CD4-positive, CD25-positive, alpha-beta regulatory T cell (primary cell): ENCODE data around the gene CNPY3. TPM values are rescaled to one million over a fixed set of nuclear protein-coding genes. Genes with fewer than 3 reads are reported as not detected.

Experiments used
- ATAC-seq, 2 donors: fragments of 150-1000 bp; cut with Tn5 transposase; one replicate each; pipeline ENCODE4 v1.10.0; 2021; ENCODE audit warnings: low read depth in 2 of 2, moderate number of reproducible peaks in 2 of 2, moderate library complexity in 1 of 2
- DNase-seq, 3 donors: peaks; one replicate each; pipeline versions ENCODE4 v3.0.0 to v3.0.0-alpha.2; 2012 to 2022; ENCODE audit warnings: mixed read lengths in 1 of 3
- H3K27ac ChIP-seq: one replicate; pipeline ENCODE4 v1.7.0; 2013; ENCODE audit warnings: mild to moderate bottlenecking, low read length; ENCODE audit not compliant: insufficient read depth, poor library complexity, severe bottlenecking
- H3K27me3 ChIP-seq: one replicate; pipeline ENCODE4 v1.7.0; 2013; ENCODE audit warnings: low read length; ENCODE audit not compliant: control insufficient read depth, insufficient read depth
- H3K36me3 ChIP-seq: one replicate; pipeline ENCODE4 v1.7.0; 2013; ENCODE audit warnings: mild to moderate bottlenecking, low read length, moderate library complexity; ENCODE audit not compliant: control insufficient read depth, insufficient read depth
- H3K4me1 ChIP-seq: 2 replicates; pipeline ENCODE4 v1.7.0; 2013; ENCODE audit warnings: mild to moderate bottlenecking, low read length; ENCODE audit not compliant: insufficient read depth, control insufficient read depth, poor library complexity, severe bottlenecking
- H3K4me3 ChIP-seq: one replicate; pipeline ENCODE4 v1.7.0; 2013; ENCODE audit warnings: low read depth, mild to moderate bottlenecking, low read length, moderate library complexity
- H3K9me3 ChIP-seq, 2 experiments: 1 replicate in 1 of 2; 2 replicates in 1 of 2; pipeline ENCODE4 v1.7.0; 2013; ENCODE audit warnings: low read length in 2 of 2, mild to moderate bottlenecking in 1 of 2, moderate library complexity in 1 of 2; ENCODE audit not compliant: control insufficient read depth in 2 of 2
- H3K27ac Mint-ChIP-seq, 3 donors: one replicate each; pipeline ENCODE4 v1.8.0; 2020 to 2022; ENCODE audit warnings: mild to moderate bottlenecking in 3 of 3, mixed read lengths in 3 of 3, moderate library complexity in 2 of 3
- H3K27me3 Mint-ChIP-seq: one replicate; pipeline ENCODE4 v1.8.0; 2022; ENCODE audit warnings: mild to moderate bottlenecking, mixed read lengths
- H3K36me3 Mint-ChIP-seq: one replicate; pipeline ENCODE4 v1.8.0; 2020; ENCODE audit warnings: mixed read lengths
- H3K4me1 Mint-ChIP-seq, 4 donors: one replicate each; pipeline ENCODE4 v1.8.0; 2020 to 2022; ENCODE audit warnings: mixed read lengths in 4 of 4, mild to moderate bottlenecking in 1 of 4
- H3K4me3 Mint-ChIP-seq, 4 donors: one replicate each; pipeline ENCODE4 v1.8.0; 2020 to 2022; ENCODE audit warnings: mild to moderate bottlenecking in 4 of 4, mixed read lengths in 4 of 4, moderate library complexity in 3 of 4
- H3K9me3 Mint-ChIP-seq, 7 donors: one replicate each; pipeline ENCODE4 v1.8.0; 2020 to 2022; ENCODE audit warnings: mixed read lengths in 7 of 7, mild to moderate bottlenecking in 3 of 7, moderate library complexity in 2 of 7
- polyA plus RNA-seq, 4 donors: library from polyadenylated mRNA; unstranded; fragments of 300-500 nt; fragmentation: Illumina TruSeq; gene quantifications; one replicate each; pipeline ENCODE4 v1.2.3, GENCODE V29; 2021
- total RNA-seq: library from RNA; stranded (reverse); gene quantifications from one replicate; pipeline ENCODE4 v1.2.3, GENCODE V29; 2022

Gene CNPY3
- total and polyA plus RNA-seq, 5 donors from 2014 or later, result 42.9 to 88.8 (median 81.3) TPM

DNA sequence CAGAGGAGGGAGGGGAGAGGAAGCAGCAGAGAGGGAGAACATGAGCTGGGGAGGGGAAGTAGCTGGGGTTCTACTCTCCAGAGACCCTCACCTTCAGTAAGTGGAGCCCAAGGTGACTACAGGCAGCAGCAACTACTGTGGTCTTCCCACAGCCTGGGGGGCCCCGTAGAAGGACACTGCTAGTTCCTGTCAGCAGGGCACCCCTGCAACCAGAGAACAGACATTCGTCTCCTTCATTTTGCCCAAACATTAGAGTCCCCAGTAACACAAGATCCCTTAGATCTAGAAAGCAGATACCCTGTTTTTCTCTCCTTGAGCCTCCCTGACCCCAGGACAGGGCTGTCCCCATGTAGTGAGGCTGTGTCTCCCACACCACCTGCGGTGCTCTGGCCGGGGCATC lies 39.5 kb downstream of the CNPY3 start:
- Mint-ChIP-seq H3K4me1 (peaks cover 0 to 7% (median 5%) of the 10 kb centered on the region in 4 donors), H3K27ac (no peak overlapping the region), H3K9me3 (no peaks in the 10 kb centered on the region), H3K36me3 (peaks cover 2% of the 10 kb centered on the region), H3K4me3 (no peak overlapping the region), H3K27me3 (no peaks in the 10 kb centered on the region)
- H3K4me3 ChIP-seq, result no peak overlapping the region
- H3K27ac ChIP-seq, result no peak overlapping the region
- ATAC-seq, result no peak
- no peak for DNase-seq
- H3K9me3 ChIP-seq, result no peaks in the 10 kb centered on the region
- H3K36me3 ChIP-seq, result peaks cover 10% of the 10 kb centered on the region
- H3K4me1 ChIP-seq, result no peaks in the 10 kb centered on the region
- H3K27me3 ChIP-seq, result no peaks in the 10 kb centered on the region

DNA sequence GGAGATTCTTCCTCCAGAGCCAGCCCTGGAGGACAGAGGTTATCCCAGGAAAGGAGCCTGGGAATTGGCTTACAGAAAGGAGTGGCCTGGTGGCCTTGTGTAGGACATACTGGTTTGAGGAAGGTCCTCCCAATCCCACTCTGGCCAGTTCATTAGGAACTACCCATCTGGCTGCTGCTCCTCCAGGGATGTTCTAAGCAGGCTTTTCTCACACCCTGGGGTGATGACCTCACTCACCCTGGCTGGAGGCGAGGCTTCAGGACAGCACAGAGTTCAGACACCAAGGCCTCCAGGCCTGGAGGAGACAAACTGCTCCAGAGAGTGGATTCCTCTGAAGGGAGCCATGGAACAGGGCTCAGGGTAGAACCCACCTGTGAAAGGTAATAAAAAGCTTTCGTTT lies 40.2 kb downstream of the CNPY3 start:
- ATAC-seq, result no peak
- Histone ChIP-seq H3K4me1 (no peaks in the 10 kb centered on the region), H3K36me3 (peaks cover 13% of the 10 kb centered on the region), H3K9me3 (no peaks in the 10 kb centered on the region), H3K27ac (no peak overlapping the region), H3K4me3 (no peak overlapping the region), H3K27me3 (no peaks in the 10 kb centered on the region)
- Mint-ChIP-seq H3K27ac (no peak overlapping the region), H3K4me3 (no peak overlapping the region), H3K9me3 (no peaks in the 10 kb centered on the region), H3K27me3 (no peaks in the 10 kb centered on the region), H3K36me3 (peaks cover 5% of the 10 kb centered on the region), H3K4me1 (peaks cover 0 to 10% (median 6%) of the 10 kb centered on the region in 4 donors)
- DNase-seq, result no peak

- Mint-ChIP-seq H3K36me3 (peaks cover 5% of the 10 kb centered on the region), H3K9me3 (no peaks in the 10 kb centered on the region), H3K27ac (no peak overlapping the region), H3K4me1 (peaks cover 2 to 13% (median 6%) of the 10 kb centered on the region in 4 donors), H3K4me3 (no peak overlapping the region), H3K27me3 (no peaks in the 10 kb centered on the region)
- Histone ChIP-seq H3K9me3 (no peaks in the 10 kb centered on the region), H3K4me3 (no peak overlapping the region), H3K27me3 (no peaks in the 10 kb centered on the region), H3K4me1 (no peaks in the 10 kb centered on the region), H3K27ac (no peak overlapping the region), H3K36me3 (peaks cover 13% of the 10 kb centered on the region)
- ATAC-seq, result no peak
- no peak for DNase-seq
Measured at GRCh38 chr6:42969934-42970333, 40.7 kb downstream of the CNPY3 start.

DNA sequence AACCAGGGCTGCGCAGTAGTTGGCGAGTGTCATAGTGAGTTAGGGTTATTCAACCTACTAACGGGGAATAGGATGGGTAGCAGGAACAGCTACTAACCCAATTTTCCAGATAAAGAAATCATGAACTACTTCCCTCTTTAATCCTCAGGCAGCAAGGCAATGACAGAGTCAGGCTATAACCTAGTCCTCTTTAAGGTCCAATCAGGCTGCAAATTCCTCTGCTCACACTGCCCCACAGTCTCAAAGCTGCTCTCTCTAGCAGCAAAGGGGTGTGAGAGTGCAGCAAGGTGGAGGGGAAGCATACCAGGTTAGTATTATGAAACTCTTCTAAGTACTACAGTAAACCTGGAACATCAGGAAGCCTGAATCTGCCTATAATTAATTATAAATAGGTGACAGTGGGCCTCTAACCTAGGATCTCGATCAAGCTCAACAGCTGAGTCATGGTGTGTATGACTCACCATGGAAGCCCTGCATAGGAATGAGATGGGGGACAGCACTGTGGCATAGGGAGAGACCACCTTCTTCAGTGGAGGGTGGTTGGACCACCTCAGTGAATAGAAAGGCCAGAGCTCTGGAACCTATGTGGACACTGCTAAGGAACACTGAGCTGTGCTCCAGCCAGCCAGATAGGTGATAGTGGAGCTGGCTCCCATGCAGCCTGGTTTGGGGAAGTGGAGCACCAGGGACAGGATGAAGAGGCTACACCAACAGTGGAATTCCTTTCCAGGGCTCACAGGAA lies 41.8 kb downstream of the CNPY3 start:
- DNase-seq (no peak), ATAC-seq (no peak)
- Mint-ChIP-seq H3K4me1 (peaks cover 9 to 21% (median 9%) of the 10 kb centered on the region in 4 donors), H3K36me3 (peaks cover 5% of the 10 kb centered on the region), H3K4me3 (no peak overlapping the region), H3K9me3 (no peaks in the 10 kb centered on the region), H3K27ac (peak overlapping the region in 1 of 3 donors; percentile 15), H3K27me3 (no peaks in the 10 kb centered on the region)
- Histone ChIP-seq H3K9me3 (no peaks in the 10 kb centered on the region), H3K4me1 (no peaks in the 10 kb centered on the region), H3K27ac (no peak overlapping the region), H3K4me3 (no peak overlapping the region), H3K36me3 (peaks cover 9% of the 10 kb centered on the region), H3K27me3 (no peaks in the 10 kb centered on the region)

DNA sequence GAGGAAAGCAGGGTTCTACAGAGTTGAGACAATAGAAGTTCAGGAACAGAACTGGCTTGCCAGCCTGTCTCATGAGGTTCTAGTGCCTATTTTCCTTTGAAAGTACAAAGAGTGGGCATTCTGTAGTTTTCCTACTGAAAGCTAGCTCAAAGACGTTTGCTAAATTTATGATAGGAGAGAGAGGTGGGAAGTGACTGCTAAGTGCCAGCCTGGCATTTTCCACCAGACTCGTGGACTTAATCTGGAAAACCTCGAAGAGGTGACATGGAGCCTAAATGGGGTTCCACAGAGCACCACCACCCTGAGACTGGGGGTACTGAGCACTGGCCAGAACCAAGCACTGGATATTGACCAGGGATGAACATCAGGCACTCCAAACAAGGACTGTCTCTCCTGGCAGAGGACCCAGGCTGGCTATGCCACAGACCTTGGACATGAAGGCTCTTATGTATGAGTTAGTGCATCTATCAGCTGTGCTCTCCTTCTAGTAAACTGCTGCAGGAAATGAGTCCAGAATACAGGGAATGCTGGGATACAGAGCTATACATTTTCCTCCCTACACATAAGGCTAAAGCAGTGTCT lies 42.6 kb downstream of the CNPY3 start:
- Histone ChIP-seq H3K4me1 (peaks cover 4% of the 10 kb centered on the region), H3K9me3 (no peaks in the 10 kb centered on the region), H3K4me3 (no peak overlapping the region), H3K27ac (no peak overlapping the region), H3K36me3 (peaks cover 9% of the 10 kb centered on the region), H3K27me3 (no peaks in the 10 kb centered on the region)
- Mint-ChIP-seq H3K4me1 (peaks cover 12 to 29% (median 15%) of the 10 kb centered on the region in 4 donors), H3K4me3 (no peak overlapping the region), H3K27ac (no peak overlapping the region), H3K36me3 (peaks cover 6% of the 10 kb centered on the region), H3K9me3 (no peaks in the 10 kb centered on the region), H3K27me3 (no peaks in the 10 kb centered on the region)
- DNase-seq, result no peak
- ATAC-seq, result no peak

DNA sequence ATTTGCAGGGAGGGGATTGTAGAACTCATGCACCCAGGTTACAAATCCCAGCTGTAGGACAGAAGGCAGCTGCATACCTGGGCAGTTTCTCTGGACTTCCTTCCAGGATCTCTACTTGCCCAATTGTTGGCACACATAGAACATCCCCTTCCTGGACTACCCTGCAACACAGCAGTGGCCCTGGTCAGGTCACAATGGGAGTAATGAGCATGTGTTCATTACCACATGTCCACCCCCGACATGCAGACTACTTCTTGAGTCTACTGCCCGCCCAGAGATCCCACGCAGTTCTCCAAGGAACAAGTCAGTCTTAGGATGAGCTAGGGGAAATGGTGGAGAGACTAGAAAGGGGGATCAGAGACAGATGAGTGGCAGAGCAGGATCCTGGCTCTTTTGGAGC lies 44.6 kb downstream of the CNPY3 start:
- peaks cover 21% of the 10 kb centered on the region for H3K4me1 ChIP-seq
- Mint-ChIP-seq H3K9me3 (no peaks in the 10 kb centered on the region), H3K36me3 (peaks cover 8% of the 10 kb centered on the region), H3K4me1 (peaks cover 16 to 42% (median 22%) of the 10 kb centered on the region in 4 donors), H3K4me3 (peak overlapping the region in 1 of 4 donors; percentile 61), H3K27me3 (no peaks in the 10 kb centered on the region), H3K27ac (peak overlapping the region in 2 of 3 donors; percentile 86 to 88)
- H3K4me3 ChIP-seq, result no peak overlapping the region
- no peak for DNase-seq
- no peaks in the 10 kb centered on the region for H3K9me3 ChIP-seq
- ATAC-seq, result no peak
- H3K27ac ChIP-seq, result no peak overlapping the region
- H3K36me3 ChIP-seq, result peaks cover 7% of the 10 kb centered on the region
- H3K27me3 ChIP-seq, result no peaks in the 10 kb centered on the region

DNA sequence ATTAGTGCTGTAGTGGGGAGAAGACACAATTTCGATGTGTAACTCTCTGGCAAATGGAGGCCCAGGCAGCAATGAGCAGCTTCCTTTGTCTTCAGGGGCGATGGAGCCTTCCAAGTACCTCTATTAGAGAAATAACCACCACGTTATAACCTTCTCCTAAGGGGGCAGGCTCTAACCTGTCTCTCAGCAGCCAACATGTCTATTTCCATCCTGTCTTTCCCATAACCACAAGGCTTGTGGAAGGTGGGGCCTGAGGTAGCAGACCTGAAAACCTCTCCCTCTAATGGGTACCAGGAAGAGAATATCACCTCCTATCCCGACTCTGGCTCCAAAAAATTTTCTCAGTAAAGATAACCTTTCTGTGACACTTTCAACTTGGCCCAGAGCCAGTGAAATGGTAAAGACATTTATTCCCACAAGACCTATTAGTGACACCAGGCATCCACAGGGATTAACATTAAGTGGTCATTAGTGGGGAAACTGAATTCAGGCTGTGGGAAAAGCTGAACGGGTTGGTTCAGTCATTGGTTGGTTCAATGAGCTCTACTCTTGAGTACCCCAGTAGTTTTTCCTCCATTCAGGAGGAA lies 45.7 kb downstream of the CNPY3 start:
- peak overlapping the region in 1 of 3 donors; percentile 46 for H3K27ac Mint-ChIP-seq
- H3K9me3 ChIP-seq, result no peaks in the 10 kb centered on the region
- peaks cover 8% of the 10 kb centered on the region for H3K36me3 Mint-ChIP-seq
- H3K36me3 ChIP-seq, result peaks cover 4% of the 10 kb centered on the region
- no peak for DNase-seq
- no peak for ATAC-seq
- H3K4me3 Mint-ChIP-seq, result peak overlapping the region in 2 of 4 donors; percentile 5 to 32
- H3K27me3 Mint-ChIP-seq, result no peaks in the 10 kb centered on the region
- no peaks in the 10 kb centered on the region for H3K9me3 Mint-ChIP-seq
- H3K4me1 ChIP-seq, result peaks cover 29% of the 10 kb centered on the region
- no peaks in the 10 kb centered on the region for H3K27me3 ChIP-seq
- no peak overlapping the region for H3K27ac ChIP-seq
- H3K4me1 Mint-ChIP-seq, result peaks cover 22 to 53% (median 30%) of the 10 kb centered on the region in 4 donors
- no peak overlapping the region for H3K4me3 ChIP-seq
